IMR-90 (cell line): ENCODE data around the gene NR1H2. TPM values are rescaled to one million over a fixed set of nuclear protein-coding genes. Genes with fewer than 3 reads are reported as not detected.

Experiments
- ATAC-seq: fragments of 200-7000 bp; cut with Tn5 transposase; 2 replicates; pipeline ENCODE4 v1.9.1; 2020; ENCODE audit warnings: low read depth, mild to moderate bottlenecking, moderate library complexity
- BruUV-seq: library from RNA; stranded (reverse); fragments of 400-500 nt; replicated peaks from 2 replicates; lab custom pipeline; 2021; lab: Mats Ljungman, UMichigan
- CTCF ChIA-PET: fragments of 300-600 bp; formaldehyde crosslinking; extraction: SDS; loops from one replicate; lab custom pipeline; 2021; ENCODE audit warnings: antibody characterized with exemption; lab: Yijun Ruan, JAX
- POLR2A ChIA-PET: fragments of 300-600 bp; sonication (Branson Sonifier 250); formaldehyde crosslinking; loops from one replicate; lab custom pipeline; 2022; ENCODE audit warnings: antibody characterized with exemption; ENCODE audit not compliant: unreplicated experiment; lab: Charles Lee
- DNase-seq: peaks from one replicate; pipeline ENCODE4 v3.0.0; 2013
- H2AFZ ChIP-seq: replicated peaks from 2 replicates; pipeline ENCODE3; 2013; ENCODE audit warnings: low read length, mild to moderate bottlenecking; ENCODE audit not compliant: poor library complexity
- H2AK5ac ChIP-seq: 2 replicates; pipeline ENCODE4 v1.6.1; 2013; ENCODE audit warnings: low read depth, low read length, inconsistent platforms
- H2AK9ac ChIP-seq: replicated peaks from 2 replicates; pipeline ENCODE3; 2013; ENCODE audit warnings: mild to moderate bottlenecking, low read depth, low read length, moderate library complexity; ENCODE audit not compliant: poor library complexity
- H2BK120ac ChIP-seq: 2 replicates; pipeline ENCODE4 v1.6.1; 2013; ENCODE audit warnings: low read depth, low read length, inconsistent platforms
- H2BK15ac ChIP-seq: 3 replicates; pipeline ENCODE4 v1.6.1; 2013; ENCODE audit warnings: low read depth, low read length, inconsistent platforms
- H2BK20ac ChIP-seq: 2 replicates; pipeline ENCODE4 v1.6.1; 2013; ENCODE audit warnings: low read depth, mild to moderate bottlenecking, inconsistent platforms, low read length, moderate library complexity
- H2BK5ac ChIP-seq: 2 replicates; pipeline ENCODE4 v1.6.1; 2013; ENCODE audit warnings: mild to moderate bottlenecking, low read depth, low read length, inconsistent platforms; ENCODE audit not compliant: poor library complexity, severe bottlenecking
- H3K14ac ChIP-seq: replicated peaks from 2 replicates; pipeline ENCODE4 v1.6.1; 2013; ENCODE audit warnings: low read depth, low read length, inconsistent platforms
- H3K18ac ChIP-seq: 2 replicates; pipeline ENCODE4 v1.6.1; 2013; ENCODE audit warnings: low read depth, low read length, control low read depth
- H3K23ac ChIP-seq: 2 replicates; pipeline ENCODE4 v1.6.1; 2013; ENCODE audit warnings: low read depth, low read length, inconsistent platforms
- H3K27ac ChIP-seq: 2 replicates; pipeline ENCODE4 v1.5.1; 2013; ENCODE audit warnings: mild to moderate bottlenecking, control low read depth, low read length; ENCODE audit not compliant: insufficient read depth
- H3K27me3 ChIP-seq: 2 replicates; pipeline ENCODE4 v1.6.1; 2013; ENCODE audit warnings: low read length; ENCODE audit not compliant: control insufficient read depth, insufficient read depth
- H3K36me3 ChIP-seq: 2 replicates; pipeline ENCODE4 v1.6.1; 2013; ENCODE audit warnings: low read length, mixed read lengths; ENCODE audit not compliant: control insufficient read depth, insufficient read depth
- H3K4ac ChIP-seq: 2 replicates; pipeline ENCODE4 v1.6.1; 2013; ENCODE audit warnings: low read depth, low read length, inconsistent platforms
- H3K4me1 ChIP-seq: 2 replicates; pipeline ENCODE4 v1.6.1; 2013; ENCODE audit warnings: low read length, mixed read lengths; ENCODE audit not compliant: control insufficient read depth, insufficient read depth
- H3K4me2 ChIP-seq: 2 replicates; pipeline ENCODE4 v1.6.1; 2013; ENCODE audit warnings: low read depth, mild to moderate bottlenecking, control low read depth, low read length, moderate library complexity
- H3K4me3 ChIP-seq: 2 replicates; pipeline ENCODE4 v1.5.1; 2013; ENCODE audit warnings: low read depth, mild to moderate bottlenecking, control low read depth, low read length, moderate library complexity; ENCODE audit not compliant: insufficient read depth
- H3K56ac ChIP-seq: 2 replicates; pipeline ENCODE4 v1.6.1; 2013; ENCODE audit warnings: low read length, inconsistent platforms; ENCODE audit not compliant: insufficient read depth; ENCODE audit errors: extremely low read depth
- H3K79me1 ChIP-seq, 2 experiments: 2 replicates each; pipeline ENCODE4 v1.6.1; 2013; ENCODE audit warnings: low read length in 2 of 2, inconsistent platforms in 1 of 2, low read depth in 1 of 2
- H3K9ac ChIP-seq: 2 replicates; pipeline ENCODE4 v1.6.1; 2013; ENCODE audit warnings: low read depth, low read length, control low read depth
- H3K9me1 ChIP-seq: 2 replicates; pipeline ENCODE4 v1.6.1; 2013; ENCODE audit warnings: low read length, inconsistent platforms; ENCODE audit not compliant: insufficient read depth
- H3K9me3 ChIP-seq: 2 replicates; pipeline ENCODE4 v1.6.1; 2013; ENCODE audit warnings: low read length; ENCODE audit not compliant: control insufficient read depth, insufficient read depth
- H4K20me1 ChIP-seq: 2 replicates; pipeline ENCODE4 v1.6.1; 2013; ENCODE audit warnings: low read length, inconsistent platforms; ENCODE audit not compliant: insufficient read depth
- H4K5ac ChIP-seq: 2 replicates; pipeline ENCODE4 v1.6.1; 2013; ENCODE audit warnings: mild to moderate bottlenecking, low read depth, low read length, control low read depth
- H4K8ac ChIP-seq, 2 experiments: 2 replicates each; pipeline ENCODE4 v1.6.1; 2013; ENCODE audit warnings: low read depth in 2 of 2, low read length in 2 of 2, control low read depth in 1 of 2, inconsistent platforms in 1 of 2
- H4K91ac ChIP-seq: 2 replicates; pipeline ENCODE4 v1.6.1; 2013; ENCODE audit warnings: low read depth, low read length, inconsistent platforms; ENCODE audit not compliant: insufficient read depth
- BHLHE40 ChIP-seq: fragments of 150-350 bp; IDR thresholded peaks from 2 replicates; pipeline ENCODE4 v1.6.1; 2016; ENCODE audit warnings: mild to moderate bottlenecking, low read depth, low read length
- ELK1 ChIP-seq: fragments of 150-350 bp; IDR thresholded peaks from 2 replicates; pipeline ENCODE4 v1.6.1; 2016; ENCODE audit warnings: low read depth, mild to moderate bottlenecking, low read length, moderate library complexity, borderline replicate concordance
- FOS ChIP-seq: fragments of 150-350 bp; IDR thresholded peaks from 2 replicates; pipeline ENCODE4 v1.6.1; 2016; ENCODE audit warnings: low read depth, low read length
- MAFK ChIP-seq: IDR thresholded peaks from 2 replicates; pipeline ENCODE4 v1.6.1; 2012; ENCODE audit warnings: low read depth, low read length, improper control_type of control experiment
- MAZ ChIP-seq: IDR thresholded peaks from 2 replicates; pipeline ENCODE4 v1.6.1; 2012; ENCODE audit warnings: low read depth, mild to moderate bottlenecking, low read length, improper control_type of control experiment, moderate library complexity, borderline replicate concordance
- MXI1 ChIP-seq: IDR thresholded peaks from 2 replicates; pipeline ENCODE4 v1.6.1; 2012; ENCODE audit warnings: low read depth, mild to moderate bottlenecking, low read length, moderate library complexity, borderline replicate concordance
- NFE2L2 ChIP-seq: fragments of 150-350 bp; IDR thresholded peaks from 2 replicates; pipeline ENCODE4 v1.6.1; 2016; ENCODE audit warnings: low read depth, mild to moderate bottlenecking, low read length
- POLR2A ChIP-seq: IDR thresholded peaks from 2 replicates; pipeline ENCODE4 v1.6.1; 2012; ENCODE audit warnings: mild to moderate bottlenecking, low read depth, low read length
- RAD21 ChIP-seq: IDR thresholded peaks from 2 replicates; pipeline ENCODE4 v1.6.1; 2012; ENCODE audit warnings: low read length, improper control_type of control experiment
- RCOR1 ChIP-seq: IDR thresholded peaks from 2 replicates; pipeline ENCODE4 v1.6.1; 2012; ENCODE audit warnings: mild to moderate bottlenecking, low read length, improper control_type of control experiment; ENCODE audit not compliant: insufficient replicate concordance
- SMC3 ChIP-seq: fragments of 150-350 bp; IDR thresholded peaks from 2 replicates; pipeline ENCODE4 v1.6.1; 2016; ENCODE audit warnings: low read depth, mild to moderate bottlenecking, antibody characterized with exemption, low read length, moderate library complexity
- WGBS, 2 experiments: methylation state at CpG; one replicate each; pipeline versions ENCODE4 v1.1.5 to v1.1.7; 2013; ENCODE audit warnings: missing lambda C conversion rate in 2 of 2; ENCODE audit not compliant: insufficient read length in 1 of 2; ENCODE audit errors: extremely low coverage in 2 of 2; 5-methylcytosine and 5-hydroxymethylcytosine counted together
- dilution Hi-C: fragments of 300-500 bp; cut with HindIII; formaldehyde crosslinking; loops from one replicate; pipeline ENCODE4 v1.14.3; 2018; ENCODE audit warnings: low sequenced_read_pairs; ENCODE audit not compliant: unreplicated experiment
- in situ Hi-C: fragments of 300-500 bp; cut with MboI; formaldehyde crosslinking; loops from 3 replicates; pipeline ENCODE4 v1.14.3; 2019; ENCODE audit warnings: low sequenced_read_pairs, inconsistent platforms, mixed read lengths
- intact Hi-C: fragments of 100-400 bp; cut with micrococcal nuclease; formaldehyde crosslinking; loops from 2 replicates; pipeline ENCODE4 v1.10.0; 2022
- polyA plus RNA-seq, 3 experiments: library from polyadenylated mRNA; depleted of rRNA; stranded (reverse); fragments of >200 nt; gene quantifications; 2 replicates each; pipeline ENCODE4 v1.2.3, GENCODE V29; 2012; ENCODE audit warnings: low replicate concordance in 1 of 3
- total RNA-seq: library from RNA; depleted of rRNA; stranded (reverse); fragments of >200 nt; gene quantifications from 2 replicates; pipeline ENCODE4 v1.2.3, GENCODE V29; 2012
- TF ChIP-seq, protein P1 (sequence below): conservative IDR thresholded peaks from 2 replicates; pipeline ENCODE4 v1.5.1; 2012; ENCODE audit warnings: mild to moderate bottlenecking, low read depth, low read length, improper control_type of control experiment

The NR1H2 gene
- total and polyA plus RNA-seq, 2 of the 4 experiments (the other 2 are of a cell fraction): 37.8 to 48.4 TPM

DNA sequence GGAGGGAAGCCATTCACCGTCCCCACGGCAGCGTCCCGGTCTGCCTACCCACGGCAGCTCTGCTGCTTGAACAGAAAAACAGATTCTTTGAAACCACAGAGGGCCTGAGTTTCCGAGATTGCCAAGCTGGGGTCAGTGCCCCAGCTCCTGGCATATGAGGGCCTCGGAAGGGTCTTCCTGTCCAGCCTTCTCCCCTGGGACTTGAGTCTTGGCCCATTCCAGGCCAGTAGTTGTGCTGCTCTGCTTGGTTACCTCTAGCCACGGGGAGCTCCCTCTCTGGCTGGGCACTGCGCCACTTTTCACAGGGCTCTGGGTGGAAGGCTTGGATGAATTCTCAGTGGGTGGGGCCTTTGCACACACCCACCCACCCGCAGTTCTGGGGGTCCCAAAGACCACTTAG lies 33.9 kb downstream of the NR1H2 start:
- Histone ChIP-seq H2BK15ac (no peak overlapping the region), H3K36me3 (peaks cover 7% of the 10 kb centered on the region), H3K79me1 (no peaks in the 10 kb centered on the region), H2BK5ac (no peak overlapping the region), H3K4me2 (no peak overlapping the region), H4K5ac (no peak overlapping the region), H2AK5ac (no peak overlapping the region), H4K8ac (no peak overlapping the region), H2BK20ac (no peak overlapping the region), H3K14ac (no peak overlapping the region), H3K27me3 (no peaks in the 10 kb centered on the region), H3K9me3 (no peaks in the 10 kb centered on the region), H3K27ac (no peak overlapping the region), H2BK120ac (no peak overlapping the region), H4K20me1 (no peaks in the 10 kb centered on the region), H3K4me1 (no peaks in the 10 kb centered on the region), H3K9ac (no peak overlapping the region), H2AK9ac (no peak overlapping the region), H3K56ac (no peak overlapping the region), H3K18ac (no peak overlapping the region), H3K9me1 (no peaks in the 10 kb centered on the region; the same call in 1 of the 2 replicates), H2AFZ (no peak overlapping the region), H3K23ac (no peak overlapping the region), H3K4me3 (no peak overlapping the region), H3K4ac (no peak overlapping the region), H4K91ac (no peak overlapping the region)
- POLR2A ChIA-PET: no interaction called here
- CTCF ChIA-PET: no interaction called here
- DNase-seq: no peak
- TF ChIP-seq ELK1: no peak
- TF ChIP-seq MAFK: no peak
- TF ChIP-seq POLR2A: no peak
- TF ChIP-seq BHLHE40: no peak
- TF ChIP-seq RCOR1: no peak
- TF ChIP-seq, protein P1, sequence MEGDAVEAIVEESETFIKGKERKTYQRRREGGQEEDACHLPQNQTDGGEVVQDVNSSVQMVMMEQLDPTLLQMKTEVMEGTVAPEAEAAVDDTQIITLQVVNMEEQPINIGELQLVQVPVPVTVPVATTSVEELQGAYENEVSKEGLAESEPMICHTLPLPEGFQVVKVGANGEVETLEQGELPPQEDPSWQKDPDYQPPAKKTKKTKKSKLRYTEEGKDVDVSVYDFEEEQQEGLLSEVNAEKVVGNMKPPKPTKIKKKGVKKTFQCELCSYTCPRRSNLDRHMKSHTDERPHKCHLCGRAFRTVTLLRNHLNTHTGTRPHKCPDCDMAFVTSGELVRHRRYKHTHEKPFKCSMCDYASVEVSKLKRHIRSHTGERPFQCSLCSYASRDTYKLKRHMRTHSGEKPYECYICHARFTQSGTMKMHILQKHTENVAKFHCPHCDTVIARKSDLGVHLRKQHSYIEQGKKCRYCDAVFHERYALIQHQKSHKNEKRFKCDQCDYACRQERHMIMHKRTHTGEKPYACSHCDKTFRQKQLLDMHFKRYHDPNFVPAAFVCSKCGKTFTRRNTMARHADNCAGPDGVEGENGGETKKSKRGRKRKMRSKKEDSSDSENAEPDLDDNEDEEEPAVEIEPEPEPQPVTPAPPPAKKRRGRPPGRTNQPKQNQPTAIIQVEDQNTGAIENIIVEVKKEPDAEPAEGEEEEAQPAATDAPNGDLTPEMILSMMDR: no peak
- TF ChIP-seq RAD21: no peak
- no peak for TF ChIP-seq MAZ
- no peak for TF ChIP-seq MXI1
- no peak for TF ChIP-seq SMC3
- no peak for TF ChIP-seq FOS
- TF ChIP-seq NFE2L2: no peak
- no peak for ATAC-seq
- WGBS, 2 experiments: 89% methylated on average over 5 of the region's 10 CpGs; no CpG with 5 or more reads in 1 of the 2 experiments
- intact Hi-C loops: no loop called here
- no TSS peak for BruUV-seq
- in situ Hi-C loops: no loop called here
- dilution Hi-C loops: no loop called here
